ENCODE measurements around the gene ARMC8. TPM values are rescaled to one million over a fixed set of nuclear protein-coding genes. Genes with fewer than 3 reads are reported as not detected.

ARMC8 gene
- total RNA-seq, 2 donors from 2014 or later, result 32.2 to 43.6 TPM

DNA sequence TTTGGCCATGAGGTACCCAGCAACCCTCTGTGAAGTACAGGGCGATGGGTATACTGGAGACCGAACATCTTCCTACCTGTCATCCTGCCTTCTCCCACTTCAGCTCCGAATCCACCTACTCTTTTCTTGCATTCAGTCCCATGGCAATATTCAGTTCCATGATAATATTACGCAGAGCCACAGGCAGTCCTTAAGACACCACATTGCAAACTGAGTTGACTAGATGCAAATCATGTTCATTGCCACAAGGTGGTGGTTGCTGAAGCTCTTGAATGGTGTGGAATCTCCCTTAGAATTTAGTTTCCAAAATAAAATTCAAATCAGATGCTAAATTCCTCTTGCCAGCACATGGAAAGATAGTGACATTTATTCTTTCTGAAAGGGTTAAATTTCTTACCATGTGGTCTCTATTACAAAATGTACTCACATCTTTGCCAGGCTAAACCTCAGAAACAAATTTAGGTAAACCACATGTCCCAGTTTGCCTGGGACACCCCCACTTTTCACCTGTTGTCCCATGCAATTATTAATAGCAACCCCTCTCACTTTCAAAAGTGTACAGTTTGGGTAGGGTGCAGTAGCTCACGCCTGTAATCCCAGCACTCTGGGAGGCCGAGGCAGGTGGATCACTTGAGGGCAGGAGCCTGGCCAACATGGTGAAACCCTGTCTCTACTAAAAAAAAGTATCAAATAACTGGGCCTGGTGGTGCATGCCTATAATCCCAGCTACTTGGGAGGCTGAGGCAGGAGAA is 144.2 kb downstream of the ARMC8 start:
- ATAC-seq, result no peak
- intact Hi-C loops (cut with DNase I), result loop anchor here (5.0 kb wide), 2 partner anchors 76 to 86 kb away; no protein-coding TSS in a partner anchor
- DNase-seq, result no peak

DNA sequence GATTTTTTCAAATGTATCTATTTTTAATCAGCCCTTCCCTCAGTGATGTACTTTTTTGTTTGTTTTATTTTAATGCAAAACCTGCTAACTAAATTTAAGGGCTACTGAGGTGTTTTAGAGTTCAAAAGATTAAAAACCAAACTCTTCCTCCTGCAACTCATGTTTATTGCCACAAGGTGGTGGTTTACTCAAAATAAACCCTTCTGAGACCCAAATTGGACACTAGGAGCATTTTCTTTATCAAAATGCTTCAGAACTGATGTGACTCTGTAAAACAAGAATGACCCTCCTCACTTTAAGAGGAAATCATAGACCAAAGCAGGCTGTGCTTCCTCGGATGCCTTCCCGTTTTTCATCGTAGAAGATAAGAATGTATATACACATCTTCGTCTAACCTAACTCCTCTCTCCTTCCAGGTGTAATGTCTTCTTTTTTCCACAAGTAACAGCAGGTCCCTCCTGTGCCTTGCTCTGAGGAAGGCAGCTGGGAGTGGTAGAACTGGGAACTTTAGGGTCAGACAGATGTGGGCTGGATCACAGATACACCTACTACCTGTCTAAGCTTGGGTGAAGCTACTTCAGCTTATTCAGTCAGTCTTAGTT is 145.5 kb downstream of the ARMC8 start:
- intact Hi-C loops (cut with DNase I), result loop anchor here (5.0 kb wide), 2 partner anchors 75 to 85 kb away; no protein-coding TSS in a partner anchor
- ATAC-seq (no peak), DNase-seq (no peak)

DNA sequence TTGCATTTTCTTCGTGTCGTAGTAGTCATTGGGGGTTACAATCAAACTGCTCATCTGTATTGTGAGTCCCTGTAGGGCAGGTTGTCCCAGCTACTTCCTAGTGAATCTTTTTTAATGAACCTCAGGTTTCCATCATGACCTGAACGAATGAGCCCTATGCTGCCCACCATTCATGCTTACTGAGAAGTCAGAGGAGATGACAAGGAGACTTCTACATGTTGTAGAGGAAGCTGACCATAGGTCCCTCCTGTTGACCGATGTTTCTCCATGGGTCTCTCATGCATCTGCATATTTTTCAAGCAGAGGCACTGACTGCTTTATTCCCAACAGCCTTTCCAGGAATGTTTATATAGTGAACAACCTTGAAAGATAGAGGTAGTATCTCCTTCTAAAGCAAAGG is 147.5 kb downstream of the ARMC8 start:
- intact Hi-C loops (cut with DNase I), result loop anchor here (5.0 kb wide), 2 partner anchors 73 to 83 kb away; no protein-coding TSS in a partner anchor
- DNase-seq, result no peak
- ATAC-seq, result no peak

DNA sequence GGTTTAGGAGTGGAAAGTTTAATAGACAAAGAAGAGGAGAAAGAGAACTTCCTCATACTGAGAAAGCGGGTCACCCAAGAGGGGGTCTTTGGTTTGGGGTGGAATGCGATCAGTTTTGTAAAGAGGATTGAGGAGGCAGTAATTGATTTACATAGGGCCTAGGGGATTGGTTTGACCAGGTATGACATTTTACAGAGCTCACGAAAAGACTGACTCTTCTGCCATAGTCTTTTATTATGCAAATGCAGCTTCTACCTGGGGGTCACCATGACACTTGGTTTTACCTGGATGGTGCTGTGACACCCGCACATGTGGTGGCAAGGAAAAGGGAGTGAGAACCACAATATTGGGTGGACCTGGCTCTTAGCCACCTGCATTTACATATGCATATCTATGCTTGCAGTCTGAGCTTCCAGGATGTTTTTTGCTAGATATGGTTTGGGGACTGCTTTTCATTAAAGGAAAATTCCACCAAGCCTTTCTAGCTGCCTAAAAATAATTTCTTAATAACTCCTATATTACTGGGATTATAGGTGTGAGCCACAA is 149.4 kb downstream of the ARMC8 start:
- no peak for ATAC-seq
- intact Hi-C loops (cut with DNase I), result no loop called here
- no peak for DNase-seq

DNA sequence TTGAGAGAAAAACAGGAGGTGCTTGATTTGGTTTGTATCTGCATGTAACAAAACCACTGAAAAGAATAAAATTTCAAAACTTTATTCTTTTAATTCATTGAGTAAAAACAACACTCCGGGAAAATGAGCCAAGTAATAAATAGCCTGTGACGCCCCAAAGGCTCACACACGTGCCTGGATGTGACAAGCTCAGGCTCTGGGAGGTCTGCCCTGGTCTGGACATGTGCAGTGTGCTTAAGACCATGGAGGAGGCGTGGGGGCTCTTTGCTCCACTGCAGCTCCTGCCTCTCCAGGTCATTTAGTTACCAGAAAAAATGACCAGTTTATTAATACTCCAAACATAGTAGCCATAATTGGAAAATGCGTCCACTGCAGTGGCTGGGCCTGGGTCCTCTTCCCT is 151.1 kb downstream of the ARMC8 start:
- DNase-seq (no peak), ATAC-seq (peak in 1 of 2 donors; percentile 51)
- intact Hi-C loops (cut with DNase I), result no loop called here

DNA sequence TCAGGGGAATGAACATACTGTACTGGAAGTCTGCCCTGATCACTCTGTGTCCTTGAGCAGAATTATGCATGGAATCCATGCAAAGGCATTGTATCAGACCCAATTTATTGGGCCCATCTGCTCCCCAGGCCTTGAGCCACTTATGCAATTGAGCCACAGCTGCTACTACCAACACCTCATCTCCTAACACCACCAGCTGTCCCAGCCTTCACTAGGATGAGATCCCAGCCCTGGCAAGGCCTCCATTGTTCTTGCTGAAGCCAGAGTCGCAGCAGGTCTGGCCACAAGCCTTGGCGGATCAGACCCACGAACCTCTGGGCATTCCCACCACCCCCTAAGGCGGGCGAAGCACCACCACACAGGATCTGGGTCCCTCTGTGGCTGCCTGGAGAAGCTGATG is 151.7 kb downstream of the ARMC8 start:
- ATAC-seq (peak; percentile 63), DNase-seq (peak; percentile 33)
- intact Hi-C loops (cut with DNase I), result no loop called here

DNA sequence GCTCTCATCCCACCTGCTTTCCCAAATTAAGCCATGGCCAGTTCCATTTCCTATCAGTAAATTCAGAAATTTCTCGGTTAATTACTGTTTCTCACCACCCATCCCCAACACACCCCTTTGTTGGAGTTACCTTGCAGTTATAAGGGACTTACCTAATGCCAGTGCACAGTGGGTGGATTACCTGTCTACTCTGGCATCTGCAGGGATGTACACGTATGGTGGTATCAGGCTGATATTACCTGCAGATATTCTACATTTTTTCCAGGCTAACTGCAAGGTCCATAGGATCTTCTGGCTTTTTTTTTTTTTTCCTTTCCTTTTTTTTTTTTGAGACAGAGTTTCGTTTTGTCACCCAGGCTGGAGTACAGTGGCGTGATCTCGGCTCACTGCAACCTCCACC is 153.4 kb downstream of the ARMC8 start:
- intact Hi-C loops (cut with DNase I), result no loop called here
- no peak for DNase-seq
- ATAC-seq, result no peak

DNA sequence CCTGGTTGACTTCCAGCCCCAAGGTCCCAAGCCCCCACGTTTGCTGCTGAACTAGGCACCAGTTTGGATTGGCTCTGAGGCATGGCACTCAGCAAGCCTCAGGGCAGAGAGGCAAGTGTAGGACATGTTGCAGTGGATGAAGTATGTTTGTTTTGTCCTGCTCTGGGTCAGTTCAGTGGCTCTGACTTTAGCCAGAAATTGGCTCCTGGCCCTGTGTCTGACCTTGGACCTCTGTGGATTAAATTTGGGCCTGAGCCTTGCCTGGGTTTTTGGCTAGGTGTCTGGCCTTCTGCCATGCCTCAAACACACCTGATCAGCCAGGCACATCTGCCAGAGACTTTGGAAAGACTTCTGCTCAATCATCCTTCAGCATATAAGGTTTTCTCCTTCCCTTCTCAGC is 157.7 kb downstream of the ARMC8 start:
- no peak for DNase-seq
- ATAC-seq, result no peak
- intact Hi-C loops (cut with DNase I), result no loop called here

Other genes starting within 250 kb of the ARMC8 start
- 10 to 100 TPM; 13.2 to 47.9 TPM for gene CLDN18, start 177.1 kb upstream of the ARMC8 start, total RNA-seq
- gene DZIP1L, start 71.7 kb upstream of the ARMC8 start, total RNA-seq, result 1 to 10 TPM; 5.5 to 5.8 TPM
- gene A4GNT, start 54.9 kb upstream of the ARMC8 start, total RNA-seq, result not detected
- 1 to 10 TPM; 9.2 to 9.7 TPM for gene DBR1, start 12.4 kb upstream of the ARMC8 start, total RNA-seq
- not detected for gene NME9, start 142.6 kb downstream of the ARMC8 start, total RNA-seq
- gene MRAS, start 161.3 kb downstream of the ARMC8 start, total RNA-seq, result 100 to 1,000 TPM; 213 to 242 TPM
- gene ESYT3, start 247.3 kb downstream of the ARMC8 start, total RNA-seq, result under 1 TPM; 0.52 to 0.91 TPM

All from left cardiac atrium (tissue), 4 donors.